GM19043 (cell line): Measurements from ENCODE around the gene MYO1C.

Experiments used
- ATAC-seq: cut with Tn5 transposase; IDR thresholded peaks from one replicate; pipeline ENCODE4 v1.9.1; 2021; ENCODE audit warnings: low read depth; ENCODE audit not compliant: unreplicated experiment

Gene MYO1C

DNA sequence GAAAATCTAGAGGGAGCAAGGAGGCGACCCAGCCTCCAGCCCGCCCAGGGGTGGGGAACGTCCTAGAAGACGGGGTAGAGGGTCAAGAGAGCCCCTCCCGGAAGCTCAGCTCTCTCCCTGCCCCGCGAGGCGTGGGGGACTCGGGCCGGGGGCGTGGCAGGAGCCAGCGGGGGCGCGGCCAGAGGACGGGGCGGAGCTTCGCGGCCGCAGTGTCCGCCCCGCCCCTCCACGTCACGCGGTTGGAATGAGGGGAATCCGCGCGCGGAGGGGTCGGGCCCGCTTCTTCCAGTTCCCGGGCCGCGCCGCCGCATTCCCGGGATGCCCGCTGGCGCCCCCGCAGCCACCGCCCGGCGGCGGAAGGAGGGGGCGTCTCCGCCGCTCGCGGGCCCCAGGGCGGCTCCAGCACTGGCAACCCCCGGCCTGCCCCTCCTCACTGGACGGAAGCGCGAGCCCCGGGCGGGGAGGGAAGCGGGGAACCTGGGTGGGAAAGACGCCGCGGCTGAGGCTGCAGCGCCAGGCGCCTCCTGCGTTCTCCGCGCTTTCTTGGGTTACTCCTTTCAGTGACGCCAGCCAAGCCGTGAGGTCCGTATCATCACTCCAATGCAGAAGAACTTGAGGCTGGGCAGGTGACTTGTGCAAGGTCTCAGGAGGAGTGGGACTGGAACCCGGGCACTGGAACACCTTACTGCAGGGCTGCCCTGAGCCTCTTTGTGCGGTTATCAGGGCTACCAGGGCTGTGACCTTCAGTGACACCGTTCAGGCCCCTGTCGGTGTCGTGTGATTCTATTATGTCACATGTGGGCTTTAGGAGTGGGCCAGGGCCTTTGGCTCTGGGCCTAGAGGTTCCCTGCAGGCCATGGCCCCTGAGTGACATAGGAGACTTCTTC is 4.3 kb downstream of the MYO1C start:
- no peak for ATAC-seq

DNA sequence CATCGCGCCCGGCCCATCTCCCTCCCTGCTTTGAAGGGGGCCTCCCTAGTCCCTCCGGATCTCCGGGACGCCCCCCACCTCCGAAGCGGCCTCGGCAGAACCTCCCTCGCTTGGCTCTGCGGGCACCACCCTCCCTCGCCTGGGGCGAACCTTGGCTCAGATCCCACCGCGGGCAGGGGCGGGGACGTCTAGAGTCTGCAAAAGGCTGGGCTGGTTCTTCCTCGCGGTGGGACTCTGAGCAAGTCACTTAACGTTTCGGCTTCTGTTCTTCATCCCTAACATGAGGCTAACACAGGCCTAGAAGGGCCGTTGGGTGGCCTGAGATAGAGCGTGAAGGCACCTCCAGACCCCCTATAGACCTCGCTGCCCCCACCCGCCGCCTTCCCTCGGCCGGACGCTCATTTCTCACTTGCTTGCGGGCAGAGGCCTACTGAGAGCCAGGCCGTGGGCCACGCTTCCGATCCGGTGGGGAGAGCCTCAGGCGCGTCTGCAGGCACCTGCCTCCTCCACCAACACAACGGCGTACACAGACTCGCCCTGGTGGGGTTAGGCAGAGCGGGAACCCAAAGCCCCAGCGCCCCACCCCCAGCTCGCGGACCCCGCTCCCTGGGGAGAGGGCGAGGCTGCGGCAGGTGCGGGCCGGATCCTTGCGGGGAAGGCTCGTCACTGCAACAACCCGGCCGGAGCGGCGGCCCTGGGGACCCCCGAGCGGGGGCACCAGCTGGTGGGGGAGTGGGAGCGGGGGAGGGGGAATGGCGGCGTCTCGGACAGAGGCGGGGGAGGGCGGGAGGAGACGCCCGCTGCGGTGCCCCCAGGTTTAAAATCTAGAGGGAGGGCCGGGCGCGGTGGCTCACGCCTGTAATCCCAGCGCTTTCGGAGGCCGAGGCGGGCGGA is 5.4 kb downstream of the MYO1C start:
- ATAC-seq: no peak

DNA sequence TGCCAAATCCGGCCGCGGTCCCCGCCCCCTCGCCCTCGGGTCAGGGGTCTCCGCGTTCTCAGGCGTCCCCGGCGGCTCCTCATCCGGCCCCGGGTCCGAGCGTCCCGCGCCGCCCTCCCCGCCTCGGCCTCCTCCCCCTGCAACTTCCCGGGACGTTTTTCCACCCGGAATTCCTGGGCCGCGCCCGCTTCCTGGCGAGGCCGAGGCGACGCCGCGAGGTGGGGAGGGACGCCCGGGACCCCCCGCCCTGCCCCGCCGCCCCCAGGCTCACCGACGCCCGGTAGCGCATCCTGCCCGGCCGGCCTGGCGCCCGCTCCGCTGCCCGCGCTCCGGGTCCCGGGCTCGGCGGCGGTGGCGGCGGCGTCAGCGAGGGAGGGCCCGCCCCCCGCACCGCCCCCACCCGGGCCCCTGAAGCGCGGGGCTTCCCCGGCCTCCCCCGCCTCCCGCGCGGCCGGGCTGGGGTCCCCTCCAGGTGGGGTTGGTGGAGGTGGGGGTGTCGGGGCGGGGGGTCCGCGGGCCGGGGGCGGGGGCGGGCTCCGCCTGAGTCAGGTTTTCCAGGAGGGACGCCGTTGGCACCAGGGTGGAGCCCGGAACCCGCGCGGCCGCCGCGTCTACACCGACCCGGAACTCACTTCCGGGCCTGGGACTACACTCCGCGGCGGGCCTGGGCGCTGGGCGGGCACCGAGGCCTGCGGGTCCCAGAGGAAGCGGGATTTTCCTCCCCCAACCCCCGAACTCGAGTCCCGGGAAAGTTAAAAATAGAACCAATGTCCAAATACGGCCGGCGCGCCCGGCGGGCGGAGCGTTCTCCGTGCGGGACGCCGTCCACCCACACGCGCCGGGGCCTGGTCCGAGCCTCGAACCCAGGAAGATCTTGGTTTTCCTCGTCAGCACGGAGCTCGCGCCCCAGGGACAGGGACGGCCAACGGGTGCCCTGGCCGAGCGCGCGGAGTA is 6.8 kb downstream of the MYO1C start:
- ATAC-seq: no peak

DNA sequence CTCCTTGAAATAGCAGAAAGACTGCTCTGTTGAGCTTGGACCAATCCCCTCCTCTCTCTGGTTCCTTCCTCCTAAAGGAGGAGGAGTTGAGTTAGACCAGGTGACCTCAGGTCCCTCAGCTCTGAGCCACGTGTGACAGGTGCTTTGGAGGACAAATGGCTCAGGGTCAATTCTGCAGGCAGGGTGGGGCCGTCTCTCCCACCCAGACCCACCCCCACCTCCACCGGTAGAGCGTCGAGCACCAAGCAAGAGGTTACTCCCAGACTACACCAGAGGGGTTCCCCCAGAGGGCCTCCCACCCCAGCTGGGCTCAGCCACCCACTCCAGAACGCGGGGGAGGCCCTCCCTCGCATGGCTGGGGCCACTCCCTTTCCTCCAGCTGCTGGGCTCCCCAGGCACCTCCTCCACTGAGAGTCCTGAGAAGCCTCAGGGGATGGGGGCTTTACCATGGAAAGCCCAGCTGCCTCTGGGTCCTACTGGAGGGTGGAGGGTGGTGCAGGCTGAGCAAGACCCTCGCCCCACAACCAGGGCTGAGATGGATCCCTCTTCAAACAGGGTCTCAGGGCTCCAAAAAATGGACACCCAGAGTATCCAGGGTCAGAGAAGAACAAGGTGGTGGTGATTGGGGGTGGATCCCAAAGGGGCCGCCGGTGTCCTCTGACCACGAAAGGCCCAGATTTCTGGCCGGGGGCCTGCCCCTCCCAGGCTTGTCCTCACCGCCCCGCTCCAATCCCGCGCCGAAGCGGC is 7.6 kb downstream of the MYO1C start:
- no peak for ATAC-seq

DNA sequence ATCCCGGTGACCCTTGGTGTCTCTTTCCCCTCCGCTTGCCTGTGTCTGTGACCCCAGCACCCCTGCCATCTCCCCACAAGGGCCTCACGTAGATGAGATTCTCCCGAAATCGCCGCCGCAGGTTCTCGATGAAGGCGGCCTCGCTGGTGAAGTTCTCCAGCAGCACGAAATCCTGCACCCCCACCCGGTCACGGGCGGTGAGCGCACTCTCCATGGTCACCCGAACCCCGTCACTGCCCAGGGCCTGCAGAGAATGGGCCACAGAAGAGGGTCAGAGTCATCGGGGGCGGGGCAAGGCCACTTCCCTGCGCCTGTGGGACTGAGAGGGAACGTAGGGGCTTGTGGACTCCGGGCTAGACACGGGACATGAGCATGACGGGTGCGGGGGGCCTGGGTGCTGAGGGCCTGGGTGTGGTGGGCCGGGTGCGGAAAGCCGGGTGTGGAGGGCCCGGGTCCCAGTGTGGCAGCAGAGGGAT is 8.4 kb downstream of the MYO1C start:
- ATAC-seq: no peak

DNA sequence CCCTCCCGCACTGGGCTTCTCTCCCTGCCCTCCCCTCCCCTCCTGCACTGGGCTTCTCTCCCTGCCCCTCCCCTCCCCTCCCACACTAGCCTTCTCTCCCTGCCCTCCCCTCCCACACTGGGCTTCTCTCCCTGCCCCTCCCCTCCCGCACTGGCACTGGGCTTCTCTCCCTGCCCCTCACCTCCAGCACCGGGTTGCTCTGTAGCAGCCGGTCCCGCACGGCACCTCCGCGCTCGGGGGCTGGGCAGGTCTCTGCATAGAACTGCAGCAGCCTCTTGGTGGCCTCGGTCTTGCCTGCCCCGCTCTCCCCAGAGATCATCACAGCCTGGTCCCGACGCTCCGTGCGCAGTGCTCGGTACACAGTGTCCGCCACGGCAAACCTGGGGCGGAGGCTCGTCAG is 9.8 kb downstream of the MYO1C start:
- no peak for ATAC-seq

DNA sequence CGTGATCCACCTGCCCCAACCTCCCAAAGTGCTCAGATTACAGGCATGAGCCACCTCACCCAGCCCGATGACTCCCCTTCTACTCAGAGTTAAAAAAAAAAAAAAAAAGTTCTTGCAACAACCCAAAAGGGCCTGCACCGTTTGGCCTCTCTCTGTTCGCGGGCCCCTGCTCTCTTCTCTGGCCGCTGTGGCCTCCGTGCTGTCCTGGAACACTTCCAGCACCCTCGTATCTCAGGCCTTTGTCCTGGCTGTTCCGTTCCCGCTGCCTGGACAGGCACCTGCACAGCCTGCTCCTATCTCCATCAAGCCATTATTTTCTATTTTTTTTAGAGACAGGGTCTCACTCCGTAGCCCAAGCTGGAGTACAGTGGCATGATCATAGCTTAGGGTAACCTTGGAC is 10.8 kb downstream of the MYO1C start:
- no peak for ATAC-seq

DNA sequence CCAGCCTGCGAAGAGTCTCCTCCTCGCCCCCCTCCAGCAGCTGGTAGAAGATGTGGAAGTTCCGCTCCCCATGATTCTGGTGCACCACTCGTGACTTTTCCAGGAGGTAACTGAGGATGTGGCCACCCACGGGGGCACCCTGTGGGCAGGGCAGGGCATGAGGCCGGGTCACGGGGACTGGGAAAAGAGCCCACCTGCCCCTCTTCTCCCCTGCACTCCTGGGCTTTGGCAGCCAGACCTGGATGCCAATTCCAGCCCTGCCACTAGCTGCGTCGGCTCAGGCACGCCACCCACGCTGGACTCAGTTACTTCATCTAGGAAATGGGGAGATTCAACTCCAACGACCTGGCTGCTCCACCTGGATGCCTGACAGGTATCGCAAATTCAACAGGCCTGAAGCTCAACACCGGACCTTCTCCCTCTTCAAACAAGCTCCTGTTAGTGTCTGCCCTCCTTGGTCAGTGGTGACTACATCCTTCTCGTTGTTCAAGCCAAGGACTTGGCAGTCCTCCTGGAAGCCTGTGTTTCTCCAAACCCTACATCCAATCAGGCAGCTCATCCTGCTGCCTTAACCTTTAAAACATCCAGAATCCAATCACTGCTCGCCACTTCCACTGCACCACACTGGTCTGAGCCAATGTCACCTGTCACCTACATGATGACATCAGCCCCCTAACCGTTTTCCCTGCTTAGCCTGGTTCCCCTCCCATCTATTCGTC is 11.6 kb downstream of the MYO1C start:
- ATAC-seq: no peak

DNA sequence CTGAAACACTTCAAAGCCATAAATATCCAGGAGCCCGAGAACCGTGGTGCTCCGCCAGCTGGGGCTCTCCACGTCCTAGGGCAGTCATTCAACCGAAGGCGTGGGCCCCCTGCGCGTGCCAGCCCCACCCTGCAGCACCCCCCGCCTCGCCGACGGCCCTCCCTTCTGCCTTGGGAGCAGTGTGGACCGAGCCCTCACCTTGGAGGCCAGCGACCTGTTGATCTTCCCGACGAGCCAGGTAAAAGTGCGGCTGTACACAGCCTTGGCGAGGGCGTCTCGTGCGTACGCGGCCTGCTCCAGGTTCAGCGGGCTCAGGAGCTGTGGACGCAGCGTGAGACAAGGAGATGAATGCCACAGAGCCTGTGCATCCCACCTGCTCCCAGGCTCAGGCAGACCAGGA is 14.1 kb downstream of the MYO1C start:
- no peak for ATAC-seq

DNA sequence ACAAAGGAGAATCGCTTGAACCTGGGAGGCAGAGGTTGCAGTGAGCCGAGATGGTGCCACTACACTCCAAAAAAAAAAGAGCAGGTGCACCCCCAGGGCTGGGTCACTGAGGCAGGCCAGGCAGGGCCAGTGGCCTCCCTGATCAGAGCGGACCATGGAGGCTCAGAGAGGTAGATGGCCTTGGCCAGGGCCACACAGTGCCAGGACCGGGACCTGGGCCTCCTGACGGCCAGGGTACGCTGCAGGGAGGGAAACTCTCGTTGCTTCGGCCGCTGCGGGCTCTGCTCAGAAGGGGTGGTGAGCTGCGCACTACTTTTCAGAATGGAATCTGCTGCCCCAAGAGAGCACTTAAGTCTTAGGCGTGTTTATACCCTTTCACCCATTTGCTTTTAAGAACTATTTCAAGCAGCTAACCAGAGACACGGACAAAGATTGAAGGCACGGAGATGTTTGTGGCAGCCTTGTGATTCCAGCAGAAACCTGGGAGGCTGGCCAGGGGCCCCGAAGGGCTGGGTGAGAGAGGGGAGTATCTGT is 17.1 kb downstream of the MYO1C start:
- ATAC-seq: no peak

DNA sequence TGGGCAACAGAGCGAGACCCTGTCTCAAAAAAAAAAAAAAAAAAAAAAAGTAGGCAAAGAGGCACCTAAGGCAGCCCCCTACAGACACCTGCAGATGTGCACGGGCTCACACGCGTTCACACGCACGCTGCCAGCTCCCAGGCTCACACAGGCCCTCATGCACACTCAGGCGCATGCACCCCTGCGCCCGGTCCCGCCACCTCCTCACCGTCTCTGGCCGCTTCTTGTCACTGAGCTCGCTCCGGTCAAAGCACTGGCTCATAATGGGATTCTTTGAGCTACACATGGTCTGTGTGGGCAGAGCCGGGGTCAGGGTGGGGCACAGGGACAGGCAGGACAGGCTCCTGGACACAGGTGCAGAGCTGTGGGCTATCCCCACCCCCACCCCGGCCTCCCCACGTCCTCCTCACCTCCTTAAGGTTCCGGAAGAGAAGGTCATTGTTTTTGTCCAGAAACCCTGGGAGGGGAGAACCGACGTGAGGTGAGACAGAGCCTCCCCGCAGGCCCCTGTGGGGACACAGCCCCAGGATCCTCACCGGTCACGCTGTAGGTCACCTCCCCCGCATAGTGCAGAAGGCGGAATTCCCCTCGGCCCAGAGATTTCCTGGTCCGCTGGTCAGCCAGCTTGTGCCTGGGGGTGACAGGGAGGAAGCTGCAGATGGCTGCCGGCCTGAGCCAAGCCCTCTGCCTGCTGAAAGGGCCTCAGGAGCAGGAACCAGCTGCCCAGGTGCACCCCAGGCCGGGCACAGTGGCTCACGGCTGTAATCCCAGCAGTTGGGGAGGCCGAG is 17.9 kb downstream of the MYO1C start:
- no peak for ATAC-seq

DNA sequence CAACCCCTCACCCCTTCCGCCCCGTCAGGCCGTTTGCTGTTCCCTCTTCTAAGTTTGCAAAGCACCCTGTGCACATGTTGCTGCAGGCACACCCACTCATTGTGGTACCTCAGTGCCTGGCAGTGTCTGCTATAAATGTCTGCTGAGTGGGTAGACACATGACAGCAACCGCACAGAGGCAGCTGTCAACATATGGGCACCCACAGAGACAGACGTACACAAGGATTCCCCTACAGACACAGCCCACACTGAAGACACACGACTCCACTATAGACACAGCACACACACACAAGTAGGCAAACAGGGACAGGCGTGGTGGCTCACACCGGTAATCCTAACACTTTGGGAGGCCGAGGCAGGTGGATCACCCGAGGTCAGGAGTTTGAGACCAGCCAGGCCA is 18.6 kb downstream of the MYO1C start:
- ATAC-seq: no peak

DNA sequence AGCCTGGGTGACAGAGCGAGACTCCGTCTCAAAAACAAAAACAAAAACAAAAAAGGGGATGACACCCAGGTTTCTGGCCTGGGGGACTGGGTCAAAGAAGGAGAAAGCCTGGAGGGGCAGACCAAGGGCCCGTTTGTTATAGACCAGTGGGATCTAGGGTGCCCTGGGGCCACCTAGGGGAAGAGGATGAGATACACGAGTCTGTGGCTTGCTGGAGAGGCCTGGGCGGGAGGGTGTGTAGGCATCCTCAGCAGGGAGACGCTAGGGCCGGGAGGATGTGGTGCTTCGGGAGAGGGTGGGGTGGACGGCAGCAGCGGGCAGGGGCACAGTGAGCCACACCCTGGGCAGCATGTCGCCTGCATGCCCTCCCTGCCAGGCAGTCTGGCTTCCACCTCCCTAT is 19.3 kb downstream of the MYO1C start:
- ATAC-seq: no peak

DNA sequence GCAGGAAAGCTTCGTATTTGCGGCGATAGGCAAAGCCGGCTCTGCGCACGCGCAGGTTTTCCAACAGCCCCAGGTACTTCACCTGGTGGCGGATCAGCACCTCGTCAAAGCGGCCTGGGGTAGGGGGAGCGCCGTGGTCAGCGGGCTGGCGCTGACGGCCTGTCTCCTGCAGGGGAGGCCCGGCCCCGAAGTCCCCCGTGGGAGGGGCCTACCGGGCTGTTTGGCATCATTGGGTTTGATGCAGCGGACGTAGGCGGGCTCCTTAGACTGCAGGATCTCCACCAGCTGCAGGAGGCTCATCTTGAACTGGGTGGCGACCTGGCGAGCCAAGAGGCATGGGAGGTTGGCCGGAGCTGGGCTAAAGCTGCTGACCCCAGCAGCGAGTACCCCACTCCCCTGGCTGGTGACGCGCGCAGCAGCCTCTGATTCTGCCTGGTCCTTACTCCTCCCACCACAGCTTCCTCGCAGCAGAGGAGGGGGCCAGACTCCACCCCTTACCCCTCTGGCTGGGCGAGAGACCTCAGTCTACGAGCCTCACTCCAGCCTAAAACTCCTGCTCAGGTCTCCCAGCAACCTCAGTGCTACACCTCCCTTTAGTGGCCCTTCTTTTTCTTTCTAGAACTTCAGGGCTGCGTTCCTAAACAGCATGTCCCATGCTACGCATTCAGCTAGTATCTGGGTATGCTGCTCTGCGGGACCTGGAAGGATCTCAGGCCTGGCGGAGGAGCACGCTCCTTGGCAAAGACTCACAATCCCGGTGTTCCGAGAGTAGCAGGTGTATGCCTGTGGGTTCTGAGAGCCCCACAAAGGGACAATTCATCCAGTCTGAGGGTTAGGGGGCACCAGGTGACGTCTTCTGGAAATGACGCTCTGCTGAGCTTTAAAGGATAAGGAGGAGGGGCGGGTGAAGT is 20.3 kb downstream of the MYO1C start:
- no peak for ATAC-seq

DNA sequence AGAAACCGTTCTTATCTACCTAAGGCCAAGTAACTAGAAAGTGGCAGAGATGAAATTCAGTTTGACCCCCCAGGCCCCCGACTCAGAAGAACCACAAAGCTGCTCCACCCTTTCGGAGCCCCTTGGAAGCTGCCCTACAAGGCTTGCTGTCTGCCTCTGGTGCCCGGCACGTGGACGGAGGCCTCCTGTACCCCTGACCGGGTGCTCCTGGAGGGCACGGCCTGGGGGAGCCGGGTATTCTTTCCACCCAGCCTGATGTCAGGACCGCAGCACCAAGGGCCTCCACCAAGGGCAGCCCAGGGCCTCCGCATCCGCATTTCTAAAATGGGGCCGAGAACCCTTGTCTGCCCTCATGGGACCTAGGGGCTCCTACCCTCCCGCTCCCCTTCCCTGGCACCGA is 21.0 kb downstream of the MYO1C start:
- ATAC-seq: no peak

DNA sequence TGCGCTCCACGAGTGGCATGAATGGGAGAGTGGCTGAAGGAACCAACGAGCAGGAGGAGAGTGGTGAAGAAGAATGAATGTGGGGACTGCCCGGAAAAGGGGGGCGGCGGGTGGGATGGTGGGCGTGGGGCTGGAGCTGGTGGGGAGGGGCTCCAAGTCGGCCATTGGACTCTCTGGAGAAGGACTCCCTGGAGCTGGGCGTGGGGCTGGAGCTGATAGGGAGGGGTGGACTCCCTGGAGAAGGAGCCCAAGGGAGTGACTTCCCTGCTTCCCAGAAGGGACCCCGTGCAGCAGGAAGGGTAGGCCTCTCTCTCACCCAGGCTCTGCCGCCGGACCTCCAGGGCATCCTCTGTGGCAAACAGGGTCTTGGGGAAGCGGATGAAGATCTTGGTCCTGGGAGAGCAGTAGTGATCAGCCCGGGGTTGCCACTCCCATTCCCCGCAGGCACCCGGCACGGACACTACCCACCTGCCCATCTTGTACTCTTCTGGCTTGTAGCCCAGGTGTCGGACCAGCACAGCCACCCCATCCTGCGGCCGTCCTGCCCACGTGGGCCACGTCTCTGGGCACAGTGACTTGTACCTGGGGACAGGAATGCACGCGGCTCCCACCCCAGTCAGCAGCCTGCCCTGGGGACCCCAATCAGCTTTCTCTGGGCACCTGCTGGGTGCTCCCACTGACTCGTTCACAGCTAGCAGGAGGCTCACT is 21.6 kb downstream of the MYO1C start:
- ATAC-seq: no peak
